GM13976 (cell line): Measurements from ENCODE around the gene AP2A2.
"Not testable (repeated sequence)": the region's sequence is repeated elsewhere in the genome, so short reads cannot be mapped to it uniquely, and the experiment has no call there.

Experiments used
- DNase-seq: peaks from one replicate; pipeline ENCODE4 v3.0.0; 2012; ENCODE audit warnings: low spot score
- in situ Hi-C: fragments of 300-500 bp; cut with MboI; formaldehyde crosslinking; loops from one replicate; pipeline ENCODE4 v1.12.0; 2022; ENCODE audit warnings: low sequenced_read_pairs, mixed read lengths, inconsistent platforms; ENCODE audit not compliant: unreplicated experiment
- TF ChIP-seq, protein P1 (sequence below): IDR thresholded peaks from 2 replicates; pipeline ENCODE4 v1.5.1; 2012; ENCODE audit warnings: borderline replicate concordance, mild to moderate bottlenecking; ENCODE audit not compliant: insufficient read depth; ENCODE audit errors: extremely low read depth, missing control alignments, control extremely low read depth

The AP2A2 gene

DNA sequence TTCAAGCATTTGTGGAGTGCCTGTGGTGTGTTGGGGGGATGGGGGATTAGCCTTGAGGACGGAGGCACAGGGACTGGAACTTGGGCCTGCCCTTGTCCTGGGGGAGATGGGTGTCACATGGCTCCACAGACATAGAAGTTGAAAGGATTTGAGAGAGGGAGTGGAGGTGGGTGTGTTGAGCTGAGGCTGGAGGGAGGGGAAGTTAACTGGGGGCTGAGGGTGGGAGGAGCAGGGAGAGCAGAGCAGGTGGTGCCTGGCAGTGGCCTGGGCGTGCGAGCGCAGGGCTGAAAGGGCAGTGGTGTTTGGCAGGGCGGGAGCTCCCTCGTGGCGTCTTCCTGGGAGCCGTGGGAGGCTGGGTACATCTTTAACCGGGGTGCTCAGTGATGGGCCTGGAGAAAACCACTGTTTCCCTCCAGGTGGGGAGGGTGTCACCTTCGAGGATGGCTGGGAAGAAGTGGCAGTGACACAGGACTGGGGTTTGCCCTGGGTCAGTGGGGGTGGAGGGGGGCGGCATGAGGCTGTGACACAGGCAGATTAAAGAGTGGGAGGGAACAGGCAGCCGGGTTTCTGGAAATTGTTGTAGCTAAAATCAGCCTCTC, 45.5 kb downstream of the AP2A2 start:
- DNase-seq, result no peak
- in situ Hi-C loops, result no loop called here
- TF ChIP-seq, protein P1, sequence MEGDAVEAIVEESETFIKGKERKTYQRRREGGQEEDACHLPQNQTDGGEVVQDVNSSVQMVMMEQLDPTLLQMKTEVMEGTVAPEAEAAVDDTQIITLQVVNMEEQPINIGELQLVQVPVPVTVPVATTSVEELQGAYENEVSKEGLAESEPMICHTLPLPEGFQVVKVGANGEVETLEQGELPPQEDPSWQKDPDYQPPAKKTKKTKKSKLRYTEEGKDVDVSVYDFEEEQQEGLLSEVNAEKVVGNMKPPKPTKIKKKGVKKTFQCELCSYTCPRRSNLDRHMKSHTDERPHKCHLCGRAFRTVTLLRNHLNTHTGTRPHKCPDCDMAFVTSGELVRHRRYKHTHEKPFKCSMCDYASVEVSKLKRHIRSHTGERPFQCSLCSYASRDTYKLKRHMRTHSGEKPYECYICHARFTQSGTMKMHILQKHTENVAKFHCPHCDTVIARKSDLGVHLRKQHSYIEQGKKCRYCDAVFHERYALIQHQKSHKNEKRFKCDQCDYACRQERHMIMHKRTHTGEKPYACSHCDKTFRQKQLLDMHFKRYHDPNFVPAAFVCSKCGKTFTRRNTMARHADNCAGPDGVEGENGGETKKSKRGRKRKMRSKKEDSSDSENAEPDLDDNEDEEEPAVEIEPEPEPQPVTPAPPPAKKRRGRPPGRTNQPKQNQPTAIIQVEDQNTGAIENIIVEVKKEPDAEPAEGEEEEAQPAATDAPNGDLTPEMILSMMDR, result no peak

GRCh38 chr11:971731-972365, 46.2 kb downstream of the AP2A2 start:
- no peak for DNase-seq
- TF ChIP-seq, protein P1, result no peak
- in situ Hi-C loops, result no loop called here

GRCh38 chr11:972523-973211, 47.0 kb downstream of the AP2A2 start:
- TF ChIP-seq, protein P1, result no peak
- DNase-seq, result no peak
- in situ Hi-C loops, result no loop called here

- in situ Hi-C loops, result no loop called here
- no peak for DNase-seq
- TF ChIP-seq, protein P1, result no peak
Observed at GRCh38 chr11:973237-973636, 47.6 kb downstream of the AP2A2 start.

- DNase-seq, in situ Hi-C loops: not testable (repeated sequence)
Observed at GRCh38 chr11:975376-975775, 49.7 kb downstream of the AP2A2 start.

DNA sequence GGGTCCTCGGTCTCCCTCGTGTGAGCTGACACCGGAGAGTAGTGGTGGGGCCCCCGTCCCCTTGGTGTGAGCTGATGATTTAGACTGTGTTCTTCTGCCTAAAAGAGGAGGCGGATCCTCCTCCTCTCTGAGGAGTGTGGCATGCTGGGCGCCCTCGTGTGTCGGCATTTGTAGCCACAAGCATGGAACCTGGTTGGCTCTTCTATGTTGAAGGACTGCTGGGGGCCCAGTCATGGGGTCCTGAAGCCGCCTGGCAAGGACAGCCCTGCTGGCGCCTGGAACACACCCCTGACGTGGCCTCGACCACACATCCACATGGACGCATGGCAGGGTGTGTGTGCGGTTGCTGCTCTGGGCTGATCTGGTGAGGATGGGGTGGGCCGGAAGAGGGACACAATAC, 50.2 kb downstream of the AP2A2 start:
- no peak for DNase-seq
- in situ Hi-C loops, result no loop called here
- TF ChIP-seq, protein P1, result no peak
